HG03095 (cell line): ENCODE data around the gene IKZF2.
A peak's percentile ranks its signal among the peaks of the same experiment; 100 is the strongest.

ENCODE experiments used
- ATAC-seq: cut with Tn5 transposase; IDR thresholded peaks from one replicate; pipeline ENCODE4 v1.9.1; 2021; ENCODE audit warnings: moderate library complexity; ENCODE audit not compliant: unreplicated experiment

The IKZF2 gene

DNA sequence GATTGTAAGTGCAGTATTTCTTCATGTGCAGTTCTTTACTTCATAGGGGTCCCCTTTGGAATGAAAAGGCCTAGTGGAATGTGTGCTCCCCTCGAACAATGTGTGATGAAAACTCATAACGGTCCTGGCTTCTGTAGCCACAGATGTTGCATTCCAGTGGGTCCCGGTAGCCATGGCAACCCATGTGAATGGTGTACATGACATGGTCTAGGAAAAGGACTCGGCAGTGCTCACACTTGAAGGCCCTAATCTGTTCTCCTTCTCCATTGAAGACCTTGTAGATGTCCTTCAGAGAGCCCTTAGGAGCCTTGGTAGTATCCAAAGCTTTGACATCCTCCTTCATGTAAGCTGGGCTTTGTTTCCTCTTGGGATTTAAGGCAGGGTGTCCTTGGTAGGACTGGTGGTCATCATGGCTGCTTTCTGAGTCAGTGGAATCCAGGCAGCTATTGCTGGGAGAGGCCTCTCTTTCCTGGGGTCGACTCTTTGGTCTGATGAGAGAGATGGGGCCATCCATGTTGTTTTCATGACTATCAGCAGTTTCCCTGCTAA lies 144.0 kb downstream of the IKZF2 start:
- no peak for ATAC-seq

GRCh38 chr2:213004197-213004821 lies 147.1 kb downstream of the IKZF2 start:
- ATAC-seq: no peak

DNA sequence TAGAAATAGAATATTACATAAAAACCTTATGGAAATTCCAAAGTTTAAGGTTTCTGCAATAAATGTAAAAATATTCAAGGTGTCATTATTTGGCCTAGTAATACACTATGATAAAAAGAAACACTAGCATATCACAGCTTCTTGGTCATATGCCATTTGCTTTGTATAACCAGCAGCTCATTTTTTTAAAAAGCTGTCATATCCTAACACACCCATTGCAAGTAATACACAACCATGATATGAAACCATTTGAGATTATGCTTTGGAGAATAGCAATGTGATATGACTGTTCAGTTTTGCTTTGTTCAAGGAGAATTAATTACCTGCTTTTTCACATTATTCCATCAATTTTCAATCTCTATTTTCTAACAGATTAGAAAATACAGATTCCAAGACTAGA lies 149.0 kb downstream of the IKZF2 start:
- ATAC-seq: no peak

- ATAC-seq: no peak
Measured at GRCh38 chr2:213001297-213001910, 150.0 kb downstream of the IKZF2 start.

DNA sequence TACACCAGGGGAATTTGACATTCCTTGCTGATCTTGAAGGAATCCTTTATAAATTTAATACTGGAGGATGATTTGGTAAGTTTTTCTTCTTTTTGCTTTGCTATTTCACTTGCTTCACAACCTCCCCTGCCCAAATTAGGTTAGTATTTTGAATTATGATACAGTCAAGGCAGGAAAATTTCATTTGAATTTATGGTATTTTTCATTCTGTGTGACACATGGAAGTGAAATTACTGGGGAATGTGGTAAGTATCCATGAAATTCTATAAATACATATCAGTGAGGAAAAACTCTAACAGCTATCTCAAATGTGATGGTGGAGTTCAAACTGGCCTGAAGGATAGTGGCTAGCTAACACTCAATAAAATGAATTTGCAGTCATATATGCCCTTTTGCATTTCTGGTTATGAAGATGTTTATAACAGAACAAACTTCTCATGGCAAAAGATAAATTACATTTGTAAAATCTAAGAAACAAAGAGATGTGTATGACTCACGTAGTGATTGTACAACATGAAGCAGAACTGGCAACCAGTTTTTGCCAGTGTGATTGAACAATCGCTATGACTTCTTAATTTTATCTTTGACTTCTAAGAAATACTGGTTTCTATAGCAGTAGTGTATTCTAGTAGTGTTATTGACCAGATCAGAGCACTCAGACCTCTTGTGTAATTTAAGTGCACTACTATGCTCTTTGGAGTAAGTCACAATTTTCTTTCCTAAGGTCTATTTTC lies 152.6 kb downstream of the IKZF2 start:
- ATAC-seq: no peak

GRCh38 chr2:212997526-212998020 lies 153.8 kb downstream of the IKZF2 start:
- ATAC-seq: no peak

GRCh38 chr2:212995920-212996319 lies 155.5 kb downstream of the IKZF2 start:
- ATAC-seq: no peak

GRCh38 chr2:212994976-212995375 lies 156.4 kb downstream of the IKZF2 start:
- no peak for ATAC-seq

DNA sequence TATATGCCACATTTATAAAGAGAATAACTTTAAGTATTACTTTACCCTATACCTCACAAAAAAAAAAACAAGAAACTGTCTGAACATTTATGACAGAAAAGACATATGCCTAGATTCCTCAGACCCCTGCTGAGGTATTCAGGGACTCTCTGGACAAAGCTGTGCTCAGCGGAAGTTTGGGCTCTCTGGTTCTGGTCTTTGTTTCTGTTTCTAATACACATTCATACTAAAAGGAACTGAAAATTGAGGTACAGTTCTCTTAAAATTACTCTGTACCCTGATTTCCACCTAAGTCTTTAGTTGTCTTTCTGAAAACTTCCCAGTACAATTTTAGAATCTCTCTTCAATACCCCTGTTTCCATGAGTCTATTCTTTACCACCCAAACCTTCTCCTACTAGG lies 160.3 kb downstream of the IKZF2 start:
- ATAC-seq: peak; percentile 97

DNA sequence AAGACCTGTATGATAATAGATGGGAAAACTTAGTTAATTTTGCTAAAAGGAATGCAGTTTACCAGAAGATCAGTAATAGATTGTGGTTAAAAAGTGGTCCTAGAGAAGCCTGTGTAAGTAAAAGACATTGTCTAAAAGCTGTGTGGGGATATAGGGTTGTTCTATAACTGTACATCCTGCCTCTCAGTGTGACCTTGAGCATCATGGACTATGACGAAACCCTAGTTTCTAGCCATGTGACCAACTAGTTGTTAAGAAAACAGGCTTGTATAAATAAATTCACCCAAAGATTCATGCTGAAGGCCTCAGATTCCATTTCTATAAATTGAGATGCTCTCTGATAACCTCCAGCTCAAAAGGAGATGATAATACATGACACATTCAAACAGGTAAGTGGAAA lies 160.7 kb downstream of the IKZF2 start:
- peak; percentile 86 for ATAC-seq

GRCh38 chr2:212987492-212987891 lies 163.9 kb downstream of the IKZF2 start:
- ATAC-seq: no peak

- no peak for ATAC-seq
Measured at GRCh38 chr2:212984129-212984528, 167.3 kb downstream of the IKZF2 start.

DNA sequence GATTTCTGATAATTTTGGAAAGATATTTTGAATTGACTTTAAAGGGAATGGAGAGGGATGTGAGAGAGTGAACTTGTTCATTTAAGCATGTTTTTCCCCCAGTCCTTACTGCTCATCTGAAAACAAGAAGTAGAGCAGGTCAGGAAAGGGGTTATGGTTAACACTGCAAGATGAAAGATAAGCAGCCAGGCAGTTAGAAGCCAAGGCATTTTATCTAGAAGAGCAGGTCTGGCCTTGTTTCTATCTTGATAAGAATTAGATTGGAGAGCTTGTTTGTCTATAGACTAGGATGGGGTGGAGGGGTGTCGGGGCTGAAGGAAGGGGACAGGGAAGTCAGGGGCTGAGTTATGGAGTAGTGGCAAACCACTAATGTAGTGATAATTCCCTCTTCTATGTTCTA lies 171.6 kb downstream of the IKZF2 start:
- ATAC-seq: no peak

DNA sequence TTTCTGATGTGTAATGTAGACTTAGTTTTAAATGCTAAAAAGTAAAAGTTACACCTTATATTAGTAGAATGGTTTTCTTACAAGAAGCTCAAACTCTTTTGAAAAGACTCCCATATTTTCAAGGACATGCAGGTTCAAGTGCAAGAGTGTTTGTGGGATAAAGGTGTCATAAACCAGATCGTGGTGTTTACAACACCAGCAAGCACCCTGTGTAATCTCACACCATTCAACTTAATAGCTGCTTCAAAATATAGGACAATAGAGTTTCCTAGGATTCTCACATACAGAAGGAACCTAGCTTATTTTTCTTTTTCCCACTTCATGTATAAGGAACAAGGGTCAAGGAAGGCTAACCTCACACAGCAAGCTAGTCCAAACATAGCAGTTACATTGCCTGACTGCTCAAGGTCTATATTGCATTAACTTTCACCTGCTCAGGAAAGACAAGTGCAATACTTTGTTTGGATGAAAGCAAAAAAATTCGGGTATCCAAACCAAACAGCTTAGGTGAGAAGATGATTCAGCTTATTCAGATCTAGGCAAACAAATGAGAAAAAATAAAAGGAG lies 172.3 kb downstream of the IKZF2 start:
- no peak for ATAC-seq

DNA sequence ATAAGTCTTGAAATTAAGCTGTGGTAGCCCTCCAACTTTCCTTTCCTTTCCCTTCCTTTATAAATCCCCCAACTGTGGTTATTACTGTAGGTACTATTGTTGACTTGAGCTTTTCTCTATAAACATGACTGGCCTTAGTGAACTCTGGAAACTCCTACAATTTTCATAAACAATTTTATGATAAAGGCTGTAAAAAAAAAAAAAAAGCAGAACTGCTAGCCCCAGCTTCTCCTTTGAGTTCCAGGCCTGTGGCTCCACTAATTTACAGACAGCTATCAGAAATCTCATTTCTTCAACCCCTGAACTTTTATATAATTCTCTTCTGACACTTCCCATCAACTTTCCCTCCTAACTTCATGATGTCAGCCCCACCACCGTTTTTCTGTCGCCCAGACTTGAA lies 174.3 kb downstream of the IKZF2 start:
- ATAC-seq: no peak

DNA sequence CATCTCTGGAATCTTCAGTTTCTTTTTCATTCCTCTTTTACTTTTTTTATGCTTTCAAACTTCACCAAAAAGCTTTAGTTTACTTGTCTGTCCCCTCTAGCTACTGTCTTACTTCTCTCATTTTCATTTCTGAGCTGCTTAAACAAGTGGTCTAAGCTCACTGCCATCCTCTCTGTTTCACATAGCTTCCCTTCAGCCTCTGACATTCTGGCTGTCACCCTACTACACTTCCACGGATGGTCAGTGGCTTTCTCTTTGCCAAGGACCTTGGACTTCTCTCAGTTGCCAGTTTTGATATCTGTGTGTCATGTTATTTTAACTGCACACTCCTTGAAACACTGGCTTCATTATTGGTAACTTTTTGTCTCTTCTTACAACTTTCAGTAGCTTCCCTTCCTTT lies 176.1 kb downstream of the IKZF2 start:
- ATAC-seq: no peak

DNA sequence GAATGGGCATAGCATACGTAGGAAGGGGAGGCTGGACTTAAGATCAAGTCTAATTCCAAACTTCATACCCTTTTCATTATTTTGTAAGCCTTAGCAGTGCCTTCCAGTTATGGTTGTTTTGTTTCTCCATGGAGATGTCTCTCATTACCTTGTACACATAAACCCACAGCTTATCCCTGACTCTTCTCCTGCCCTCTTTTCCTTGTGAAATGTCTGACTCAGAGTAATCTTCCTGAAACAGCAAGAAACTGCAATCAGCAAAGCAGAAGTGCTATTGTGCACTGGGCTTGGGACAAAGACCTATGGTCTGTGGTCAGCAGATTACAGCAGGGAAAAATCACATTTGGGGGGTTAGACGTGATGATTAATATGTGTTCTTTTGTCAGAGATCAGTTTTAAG lies 176.7 kb downstream of the IKZF2 start:
- ATAC-seq: no peak

GRCh38 chr2:212973347-212973746 lies 178.1 kb downstream of the IKZF2 start:
- ATAC-seq: no peak

DNA sequence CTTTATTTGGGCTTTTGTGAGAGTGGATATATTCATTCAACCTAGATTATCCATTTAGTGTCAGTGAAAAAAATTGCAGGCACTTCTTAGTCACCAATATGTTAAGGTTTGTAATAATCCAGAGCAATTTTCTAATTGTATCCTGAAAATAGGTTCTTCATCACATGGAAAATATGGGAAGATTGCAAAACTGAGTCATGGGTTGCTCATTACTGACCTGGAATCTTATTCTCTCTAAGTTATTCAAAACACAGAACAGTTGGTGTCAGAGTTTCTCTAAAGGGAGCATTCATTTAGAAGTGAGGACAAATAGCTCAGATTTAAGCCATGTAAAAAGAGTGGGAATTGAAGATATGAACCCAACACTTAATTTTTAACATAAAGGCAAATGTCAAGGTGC lies 181.3 kb downstream of the IKZF2 start:
- no peak for ATAC-seq

GRCh38 chr2:212968284-212969081 lies 182.9 kb downstream of the IKZF2 start:
- peak; percentile 72 for ATAC-seq

DNA sequence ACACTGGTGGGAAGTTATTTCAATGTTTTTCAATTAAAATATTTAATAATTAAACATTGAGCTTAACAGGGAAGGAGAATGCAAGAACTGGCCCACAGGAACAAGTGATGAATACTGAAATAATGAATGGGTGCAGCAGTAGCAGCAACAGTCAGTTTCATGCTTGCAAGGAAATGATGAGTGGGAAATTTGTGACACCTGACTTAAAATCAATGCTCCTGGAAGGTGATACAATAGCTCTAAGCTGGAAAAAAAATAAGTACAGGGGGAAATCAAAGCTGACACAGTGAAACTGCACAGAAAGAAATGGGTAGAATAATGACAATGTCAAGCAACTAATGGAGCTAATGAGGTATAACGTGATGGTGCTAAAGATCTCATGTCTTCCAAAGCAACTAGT lies 184.5 kb downstream of the IKZF2 start:
- ATAC-seq: no peak
